Stimulated activated CD4-positive, alpha-beta T cell treated with anti-CD3 and anti-CD28 coated beads, Interleukin-2, amount 100 ng/mL, for 4 hours (primary cell): ENCODE measurements around the gene TNK1.
A peak's percentile ranks its signal among the peaks of the same experiment; 100 is the strongest.
"Not testable (repeated sequence)": the region's sequence is repeated elsewhere in the genome, so short reads cannot be mapped to it uniquely, and the experiment has no call there.

Experiments
- DNase-seq: peaks from one replicate; pipeline ENCODE4 v3.0.0-alpha.2; 2020; ENCODE audit warnings: low read depth

TNK1 gene

GRCh38 chr17:7380855-7381683 is at the start of gene TNK1:
Gene TNK1 (plus strand): TSS chr17:7381089. CDS start chr17:7382927, 1,838 bp downstream.
- DNase-seq: no peak

- DNase-seq: no peak
Measured at GRCh38 chr17:7332111-7332510, 48.8 kb upstream of the TNK1 start.

GRCh38 chr17:7332600-7333069 is 48.3 kb upstream of the TNK1 start:
- DNase-seq: not testable (repeated sequence)

- no peak for DNase-seq
Measured at GRCh38 chr17:7334938-7335538, 45.9 kb upstream of the TNK1 start.

GRCh38 chr17:7335765-7336164 is 45.1 kb upstream of the TNK1 start:
- not testable (repeated sequence) for DNase-seq

GRCh38 chr17:7336240-7337175 is 44.4 kb upstream of the TNK1 start, which contains the start of gene ACAP1:
Gene ACAP1 (plus strand): TSS chr17:7336529. CDS start chr17:7336735, 206 bp downstream.
- peak; percentile 71 for DNase-seq

GRCh38 chr17:7337600-7337999 is 43.3 kb upstream of the TNK1 start:
- DNase-seq: not testable (repeated sequence)

- DNase-seq: no peak
Measured at GRCh38 chr17:7340179-7340578, 40.7 kb upstream of the TNK1 start.

GRCh38 chr17:7341842-7342241 is 39.0 kb upstream of the TNK1 start:
- no peak for DNase-seq

- DNase-seq: no peak
Measured at GRCh38 chr17:7343250-7343649, 37.6 kb upstream of the TNK1 start.

GRCh38 chr17:7346761-7347614 is 33.9 kb upstream of the TNK1 start:
- DNase-seq: no peak

GRCh38 chr17:7347630-7348477 is 33.0 kb upstream of the TNK1 start:
- DNase-seq: no peak

- no peak for DNase-seq
Measured at GRCh38 chr17:7348478-7349242, 32.2 kb upstream of the TNK1 start.

- DNase-seq: peak; percentile 40
Measured at GRCh38 chr17:7351665-7352502, 29.0 kb upstream of the TNK1 start, which contains the start of gene KCTD11. Gene KCTD11 (plus strand): TSS chr17:7352162.

- no peak for DNase-seq
Measured at GRCh38 chr17:7352503-7352889, 28.4 kb upstream of the TNK1 start.

- DNase-seq: no peak
Measured at GRCh38 chr17:7352910-7353635, 27.8 kb upstream of the TNK1 start.

- no peak for DNase-seq
Measured at GRCh38 chr17:7354262-7354843, 26.5 kb upstream of the TNK1 start.
